Stomach (tissue), 4 donors: ENCODE results near the gene NUMB.

Experiments used
- EP300 ChIP-seq: sonication (generic); formaldehyde crosslinking; IDR thresholded peaks from one replicate; pipeline ENCODE4 v1.6.1; 2017; ENCODE audit warnings: antibody characterized with exemption
- POLR2AphosphoS5 ChIP-seq, 3 donors: sonication (generic); formaldehyde crosslinking; IDR thresholded peaks; one replicate each; pipeline ENCODE4 v1.6.1; 2016; ENCODE audit warnings: antibody characterized with exemption in 3 of 3
- TF ChIP-seq, protein P1 (sequence below), 7 experiments: fragments of 450-650 bp in 4 of 7; fragments of 200-600 bp in 3 of 7; sonication (generic) in 3 of 7; IDR thresholded peaks; one replicate each; pipeline ENCODE4 v1.5.1; 2016 to 2019; ENCODE audit warnings: antibody characterized with exemption in 7 of 7, control low read depth in 2 of 7, mild to moderate bottlenecking in 1 of 7

DNA sequence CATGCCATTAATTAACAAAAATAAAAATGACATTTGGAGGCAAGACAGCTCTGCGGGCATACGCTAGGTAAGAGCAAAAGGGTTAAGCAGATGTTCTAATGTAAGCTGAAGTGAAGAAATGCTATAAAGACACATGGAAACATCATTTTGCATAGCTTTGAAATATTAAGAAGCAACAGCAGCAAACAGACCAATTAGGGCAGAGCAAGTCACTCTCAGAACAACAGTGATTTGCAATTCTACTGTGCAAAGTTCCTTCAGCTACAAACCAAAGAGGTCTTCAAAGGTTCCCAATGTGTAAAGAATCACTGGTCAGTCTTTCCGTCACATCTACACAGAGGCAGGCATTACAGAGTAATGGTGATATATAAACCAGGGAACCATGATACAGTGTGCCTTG lies 152.8 kb downstream of the NUMB start:
- TF ChIP-seq, protein P1, sequence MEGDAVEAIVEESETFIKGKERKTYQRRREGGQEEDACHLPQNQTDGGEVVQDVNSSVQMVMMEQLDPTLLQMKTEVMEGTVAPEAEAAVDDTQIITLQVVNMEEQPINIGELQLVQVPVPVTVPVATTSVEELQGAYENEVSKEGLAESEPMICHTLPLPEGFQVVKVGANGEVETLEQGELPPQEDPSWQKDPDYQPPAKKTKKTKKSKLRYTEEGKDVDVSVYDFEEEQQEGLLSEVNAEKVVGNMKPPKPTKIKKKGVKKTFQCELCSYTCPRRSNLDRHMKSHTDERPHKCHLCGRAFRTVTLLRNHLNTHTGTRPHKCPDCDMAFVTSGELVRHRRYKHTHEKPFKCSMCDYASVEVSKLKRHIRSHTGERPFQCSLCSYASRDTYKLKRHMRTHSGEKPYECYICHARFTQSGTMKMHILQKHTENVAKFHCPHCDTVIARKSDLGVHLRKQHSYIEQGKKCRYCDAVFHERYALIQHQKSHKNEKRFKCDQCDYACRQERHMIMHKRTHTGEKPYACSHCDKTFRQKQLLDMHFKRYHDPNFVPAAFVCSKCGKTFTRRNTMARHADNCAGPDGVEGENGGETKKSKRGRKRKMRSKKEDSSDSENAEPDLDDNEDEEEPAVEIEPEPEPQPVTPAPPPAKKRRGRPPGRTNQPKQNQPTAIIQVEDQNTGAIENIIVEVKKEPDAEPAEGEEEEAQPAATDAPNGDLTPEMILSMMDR (IDR thresholded peaks at IDR 0.05): no peak
- TF ChIP-seq EP300 (no peak), POLR2AphosphoS5 (IDR thresholded peaks at IDR 0.05) (no peak)
